ENCODE measurements around the gene ATP10D.
"Not testable (repeated sequence)": the region's sequence is repeated elsewhere in the genome, so short reads cannot be mapped to it uniquely, and the experiment has no call there.

The ATP10D gene

GRCh38 chr4:47538111-47538824 lies 53.2 kb downstream of the ATP10D start:
- DNase-seq, result no peak

DNA sequence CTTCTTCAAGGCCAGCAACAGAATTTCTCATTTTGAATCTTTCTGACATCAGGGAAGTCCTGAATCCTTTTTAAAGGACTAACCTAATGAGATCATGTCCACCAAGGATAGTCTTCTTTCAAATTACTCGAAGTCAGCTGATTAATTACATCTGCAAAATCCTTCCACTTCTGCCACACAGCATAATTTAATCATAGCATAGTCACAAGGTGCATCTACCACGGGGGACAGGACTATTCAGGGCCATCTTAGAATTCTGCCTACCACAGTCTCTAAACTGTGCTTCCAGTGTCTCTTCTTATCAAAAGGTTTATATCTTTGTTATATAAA lies 53.7 kb downstream of the ATP10D start:
- DNase-seq, result no peak

- not testable (repeated sequence) for DNase-seq
Observed at GRCh38 chr4:47542640-47543039, 57.6 kb downstream of the ATP10D start.

DNA sequence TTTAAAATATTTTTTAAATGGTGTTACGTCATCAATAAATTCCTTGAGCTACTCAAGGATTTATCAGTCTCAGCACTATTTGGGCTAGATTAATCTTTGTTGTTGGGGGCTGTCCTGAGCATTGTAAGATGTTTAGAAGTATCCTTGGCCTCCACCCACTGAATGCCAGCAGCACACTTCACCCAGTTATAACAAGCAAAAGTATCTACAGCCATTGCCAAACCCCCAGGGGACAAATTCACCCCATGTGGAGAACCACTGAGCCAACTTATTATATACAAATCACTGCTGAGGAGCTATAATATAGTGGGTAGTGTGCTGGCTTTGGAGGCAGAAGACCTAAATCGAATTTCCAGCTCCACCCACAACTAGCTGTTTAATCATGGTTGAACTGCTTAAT lies 58.3 kb downstream of the ATP10D start:
- no peak for DNase-seq

DNA sequence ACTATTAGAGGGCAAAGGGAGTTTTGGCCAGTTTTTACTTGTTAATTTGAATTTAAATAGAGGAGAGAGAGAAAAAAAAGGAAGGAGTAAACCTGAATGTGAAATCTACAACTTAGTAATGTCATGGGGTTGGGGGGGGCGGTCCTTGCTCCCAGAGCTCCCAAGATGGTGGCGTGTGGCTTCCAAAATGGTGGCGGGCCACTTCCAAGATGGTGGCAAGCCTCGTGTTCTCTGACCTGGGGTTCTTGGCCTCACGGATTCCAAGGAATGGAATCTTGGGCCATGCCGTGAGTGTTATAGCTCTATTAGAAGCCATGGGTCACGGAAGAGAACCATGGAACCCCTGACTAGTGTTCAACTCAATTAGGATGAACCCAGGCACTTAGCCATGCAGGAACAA lies 65.3 kb downstream of the ATP10D start:
- not testable (repeated sequence) for DNase-seq

DNA sequence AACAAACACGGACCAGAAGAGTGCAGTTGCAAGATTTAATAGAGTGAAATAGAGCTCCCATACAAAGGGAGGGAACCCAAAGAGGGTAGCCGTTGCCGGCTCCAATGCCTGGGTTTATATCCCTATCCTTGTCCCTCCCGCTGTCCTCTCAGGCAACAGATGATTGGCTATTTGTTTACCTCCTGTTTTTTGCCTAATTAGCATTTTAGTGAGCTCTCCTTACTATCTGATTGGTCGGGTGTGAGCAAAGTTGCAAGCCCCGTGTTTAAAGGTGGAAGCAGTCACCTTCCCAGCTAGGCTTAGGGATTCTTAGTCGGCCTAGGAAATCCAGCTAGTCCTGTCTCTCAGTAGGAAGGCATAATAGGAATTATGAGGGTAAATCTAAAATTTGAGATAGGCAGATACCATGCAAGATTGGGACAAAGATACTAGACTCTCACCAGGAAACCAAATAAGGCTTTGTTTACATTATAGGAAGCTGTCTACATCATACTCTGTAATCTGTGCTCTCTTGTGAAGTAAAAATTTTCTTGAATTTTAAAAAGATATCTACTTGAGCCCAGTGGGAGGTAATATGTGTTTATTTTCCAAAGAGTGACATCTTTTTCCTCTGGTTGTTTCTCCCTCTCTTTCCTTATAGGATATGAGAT lies 65.9 kb downstream of the ATP10D start:
- no peak for DNase-seq

DNA sequence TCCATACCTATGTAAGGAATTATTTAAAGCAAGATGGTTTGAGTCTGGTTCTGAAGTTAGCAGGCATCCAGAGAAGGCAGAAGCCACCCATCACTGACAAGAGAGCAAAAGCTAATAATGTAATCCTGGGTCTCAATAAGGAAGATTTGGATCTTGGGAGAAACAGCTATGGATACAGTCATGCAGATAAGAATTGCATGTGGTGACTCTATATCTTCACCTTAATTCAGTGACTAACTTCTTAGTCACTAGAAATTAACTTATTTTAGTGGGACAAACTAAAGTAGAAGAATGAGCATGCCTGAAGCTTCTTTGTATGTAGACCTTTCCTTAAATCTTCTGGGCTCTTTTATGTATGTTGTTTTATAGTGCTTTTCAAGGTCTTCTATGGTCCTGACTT lies 66.6 kb downstream of the ATP10D start:
- DNase-seq, result no peak

DNA sequence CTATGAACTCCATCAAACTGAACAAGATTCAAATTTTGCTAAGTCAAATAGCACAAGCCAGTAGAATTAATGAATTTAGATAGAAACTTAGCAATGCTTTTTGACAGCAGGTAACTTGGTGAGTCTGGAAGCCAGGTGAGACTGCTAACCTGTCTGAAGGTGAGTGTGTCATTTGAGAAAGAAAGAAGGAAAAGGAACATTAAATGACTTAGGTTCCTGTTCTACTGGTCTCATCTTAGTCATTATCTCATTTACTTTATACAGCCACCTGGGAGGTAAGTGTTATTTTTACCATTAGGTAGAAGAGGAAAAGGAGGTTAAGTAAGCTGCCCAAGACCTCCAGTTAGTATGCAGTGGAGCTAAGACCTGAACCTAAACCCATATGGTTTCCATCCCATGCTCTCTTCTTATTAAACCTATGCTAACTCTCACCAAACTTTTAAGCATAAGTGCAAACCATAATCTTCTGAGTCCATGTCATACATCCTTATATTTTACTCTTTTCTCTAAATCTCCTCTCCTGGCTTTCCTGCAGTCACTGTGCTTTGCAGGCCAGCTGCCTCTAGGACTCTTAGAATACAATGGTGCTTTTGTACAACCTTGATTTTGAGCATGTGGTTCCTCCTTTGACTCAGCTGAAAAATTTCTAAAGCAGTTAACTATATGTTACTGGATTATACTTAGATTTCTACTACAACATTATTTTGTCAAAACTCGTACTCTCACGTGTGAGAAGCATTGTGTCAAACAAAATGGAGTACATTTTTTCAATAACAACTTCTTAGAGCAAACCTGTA lies 68.5 kb downstream of the ATP10D start:
- no peak for DNase-seq

- not testable (repeated sequence) for DNase-seq
Observed at GRCh38 chr4:47555920-47556319, 70.8 kb downstream of the ATP10D start.

GRCh38 chr4:47557255-47557654 lies 72.2 kb downstream of the ATP10D start:
- no peak for DNase-seq

- DNase-seq, result no peak
Observed at GRCh38 chr4:47560682-47561081, 75.6 kb downstream of the ATP10D start.

- DNase-seq, result no peak
Observed at GRCh38 chr4:47561331-47561730, 76.3 kb downstream of the ATP10D start.

DNA sequence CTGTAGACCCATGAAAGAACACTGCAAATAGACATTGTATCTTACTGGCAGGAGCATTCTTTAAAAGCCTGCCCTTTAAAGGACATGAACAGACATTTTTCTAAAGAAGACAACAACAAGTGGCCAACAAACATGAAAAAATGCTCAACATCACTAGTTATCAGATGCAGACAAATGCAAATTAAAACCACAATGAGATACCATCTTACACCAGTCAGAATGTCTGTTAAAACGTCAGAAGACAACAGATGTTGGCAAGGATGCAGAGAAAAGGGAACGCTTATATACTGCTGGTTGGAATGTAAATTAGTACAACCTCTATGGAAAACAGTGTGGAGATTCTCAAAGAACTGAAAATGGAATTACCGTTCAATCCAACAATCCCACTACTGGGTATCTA lies 77.2 kb downstream of the ATP10D start:
- DNase-seq, result no peak

GRCh38 chr4:47566566-47566965 lies 81.5 kb downstream of the ATP10D start:
- no peak for DNase-seq

DNA sequence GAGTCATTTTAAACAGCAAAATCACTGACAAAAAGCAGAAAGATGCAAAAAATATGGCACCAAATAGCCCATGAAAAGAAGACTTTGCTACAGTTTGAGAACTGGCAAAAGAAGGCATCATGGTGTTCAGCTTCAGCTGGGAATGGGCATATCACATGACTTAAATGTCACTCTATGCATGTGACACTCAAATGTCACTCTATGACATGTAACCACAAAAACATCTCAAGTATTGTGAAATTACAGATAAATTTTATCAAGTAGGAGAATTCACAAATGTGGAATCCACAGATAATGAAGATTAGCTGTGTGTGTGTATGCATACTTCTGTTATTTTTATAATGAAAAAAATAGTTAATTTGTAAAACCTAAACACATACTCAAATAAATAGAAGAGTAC lies 81.9 kb downstream of the ATP10D start:
- no peak for DNase-seq

- DNase-seq, result no peak
Observed at GRCh38 chr4:47567511-47567910, 82.4 kb downstream of the ATP10D start.

GRCh38 chr4:47570816-47571215 lies 85.7 kb downstream of the ATP10D start:
- no peak for DNase-seq

- no peak for DNase-seq
Observed at GRCh38 chr4:47572981-47573380, 87.9 kb downstream of the ATP10D start.

DNA sequence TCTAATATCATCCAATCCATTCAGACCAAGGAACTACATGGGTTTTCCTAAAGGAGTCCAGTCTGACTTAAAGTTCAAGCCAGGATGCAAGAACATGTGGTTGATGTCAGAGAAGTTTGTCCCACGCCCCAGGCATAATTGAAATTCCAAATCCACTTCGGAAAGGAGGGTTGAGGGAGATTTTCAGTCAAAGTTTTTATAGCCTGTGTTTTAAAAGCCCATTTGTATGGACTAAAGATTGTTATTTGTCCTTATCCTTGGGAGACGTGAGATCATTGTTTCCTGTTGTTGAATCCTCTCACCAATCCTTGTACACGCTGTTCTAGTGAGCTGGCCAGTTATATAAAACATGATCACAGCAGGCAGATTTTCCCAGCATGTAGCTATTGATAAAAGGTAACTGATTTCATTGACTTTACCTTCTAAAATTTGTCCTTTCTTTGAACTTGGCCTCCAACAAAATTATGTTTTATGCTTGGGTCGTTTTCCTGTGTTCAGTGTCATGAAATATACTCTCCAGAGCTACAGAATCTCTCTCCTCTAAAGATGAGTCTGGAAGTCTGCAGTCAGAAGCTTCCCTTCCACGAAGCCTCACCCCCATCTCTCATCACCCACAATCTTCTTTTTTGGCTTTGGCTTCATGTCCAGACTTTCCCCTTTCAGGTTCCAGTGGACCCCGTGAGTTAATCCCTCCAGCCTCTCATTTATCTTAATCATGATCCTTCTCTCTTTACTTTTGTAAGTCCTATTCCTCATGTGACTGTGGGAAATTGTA lies 92.9 kb downstream of the ATP10D start:
- DNase-seq, result no peak

DNA sequence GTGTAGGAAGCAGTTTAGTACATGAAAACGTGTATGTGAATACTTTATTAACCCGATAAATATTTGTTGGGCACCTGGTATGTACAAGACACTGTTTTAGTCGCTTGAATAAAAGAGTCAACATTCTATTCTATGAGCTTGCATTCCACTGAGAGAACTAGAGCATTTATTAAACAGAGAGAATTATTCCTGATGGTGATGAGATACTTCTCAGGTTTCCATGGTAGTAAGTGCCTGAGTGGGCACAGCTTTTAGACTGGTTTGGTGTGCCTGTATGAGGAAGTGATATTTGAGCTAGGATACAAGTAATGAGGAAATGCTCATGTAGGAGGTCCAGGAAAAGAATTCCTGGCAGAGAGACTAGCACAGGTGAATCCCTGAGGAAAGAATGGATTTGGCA lies 94.2 kb downstream of the ATP10D start:
- no peak for DNase-seq

GRCh38 chr4:47590325-47590724 lies 105.2 kb downstream of the ATP10D start:
- no peak for DNase-seq

DNA sequence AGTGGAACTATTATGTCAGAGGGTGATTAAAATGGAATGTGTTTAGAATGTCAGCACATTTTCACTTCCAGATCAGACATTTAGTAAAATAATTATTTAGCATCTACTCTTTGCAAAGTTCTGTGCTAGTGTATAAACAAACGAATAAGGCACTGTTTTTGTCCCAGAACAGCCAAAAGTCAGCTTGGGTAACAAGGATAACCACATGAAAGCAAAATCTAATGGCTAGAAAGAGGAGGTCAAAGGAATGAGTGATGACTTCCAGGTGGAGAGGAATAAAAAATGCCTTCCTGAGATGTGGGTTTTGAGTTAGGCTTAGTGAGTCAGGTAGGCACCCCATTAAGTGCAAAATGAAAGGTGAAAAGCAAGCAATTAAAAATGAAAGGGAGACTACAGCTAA lies 112.6 kb downstream of the ATP10D start:
- no peak for DNase-seq

DNA sequence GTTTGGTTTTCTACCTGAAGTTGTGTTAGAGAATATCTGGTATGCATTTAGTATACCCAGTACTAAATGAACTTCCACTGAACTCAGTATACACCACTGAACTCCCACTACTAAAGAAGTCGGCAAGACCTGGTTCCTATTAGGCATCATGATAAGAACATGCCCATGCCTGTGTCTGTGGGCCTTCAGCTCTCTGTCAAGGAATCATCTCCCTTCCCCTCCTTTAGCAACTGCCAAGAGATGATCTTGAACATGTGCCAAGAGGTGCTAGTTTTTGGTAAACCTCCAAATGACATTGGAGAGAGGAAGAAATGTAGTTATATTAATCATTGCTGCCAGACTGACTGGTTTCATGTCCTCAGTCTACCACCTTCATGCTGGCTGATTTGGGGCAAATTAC lies 113.2 kb downstream of the ATP10D start:
- DNase-seq, result no peak
